ENCODE results near the gene GPR137B. TPM values are rescaled to one million over a fixed set of nuclear protein-coding genes. Genes with fewer than 3 reads are reported as not detected.

The GPR137B gene
- total RNA-seq, 1 experiment from 2014 or later: 11.4 TPM

DNA sequence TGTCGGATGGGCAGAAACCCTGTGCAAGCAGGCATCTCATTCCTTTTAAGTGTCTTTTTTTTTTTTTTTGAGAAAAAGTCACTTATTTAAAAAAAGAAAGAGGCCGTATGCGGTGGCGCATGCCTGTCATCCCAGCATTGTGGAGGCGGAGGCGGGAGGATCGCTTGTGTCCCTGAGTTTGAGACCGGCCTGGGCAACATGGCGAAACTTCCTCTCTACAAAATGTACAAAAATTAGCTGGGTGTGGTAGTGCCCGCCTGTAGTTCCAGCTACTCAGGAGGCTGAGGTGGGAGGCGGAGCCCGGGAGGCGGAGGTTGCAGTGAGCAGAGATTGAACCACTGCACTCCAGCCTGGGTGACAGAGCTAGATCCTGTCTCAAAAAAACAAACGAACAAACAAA lies 1.7 kb downstream of the GPR137B start:
- Histone ChIP-seq H3K4me3 (replicated peaks in 1 of 2; ENCODE audit: low read depth in 1 of 2, low read length in 2 of 2) (no peak overlapping the region), H3K9me3 (ENCODE audit: control insufficient read depth in 1 of 2, insufficient read depth in 1 of 2, low read depth in 1 of 2, low read length in 2 of 2) (no peaks in the 10 kb centered on the region), H3K27me3 (ENCODE audit: insufficient read depth, low read length) (0 out of 2 replicates have a peak, but pooled peaks cover 11% of the 10 kb centered on the region), H3K27ac (ENCODE audit: low read depth, low read length) (no peak overlapping the region), H4K20me1 (ENCODE audit: insufficient read depth) (no peaks in the 10 kb centered on the region), H3K4me2 (ENCODE audit: low read length) (peak overlapping the region; percentile 69; the same call in 1 of the 2 replicates), H2AFZ (ENCODE audit: low read depth, low read length, poor library complexity, severe bottlenecking) (no peak overlapping the region), H3K9me2 (ENCODE audit: insufficient read depth) (no peaks in the 10 kb centered on the region), H3K4me1 (ENCODE audit: control insufficient read depth in 1 of 2, insufficient read depth in 2 of 2, low read length in 2 of 2) (peaks cover 11 to 22% of the 10 kb centered on the region in 2 experiments), H3K79me2 (ENCODE audit: insufficient read depth, low read length) (no peaks in the 10 kb centered on the region), H3K36me3 (ENCODE audit: control insufficient read depth in 1 of 2, insufficient read depth in 2 of 2, low read length in 2 of 2) (no peaks in the 10 kb centered on the region), H3K9ac (ENCODE audit: low read length) (no peak overlapping the region)
- RAD21 ChIA-PET (ENCODE audit: low non-redundant PET in 1 of 2, low total read pairs in 2 of 2, uncharacterized antibody in 2 of 2, unreplicated experiment in 2 of 2): no interaction called here
- TF ChIP-seq POLR2A (IDR thresholded peaks at IDR 0.05; ENCODE audit: borderline replicate concordance, extremely low read depth, insufficient read depth, insufficient read length) (no peak), FOSL1 (IDR thresholded peaks at IDR 0.05; ENCODE audit: low read depth) (no peak), TCF7L2 (IDR thresholded peaks at IDR 0.05; ENCODE audit: borderline replicate concordance, extremely low read depth, insufficient read depth, insufficient read length) (no peak), ELF1 (IDR thresholded peaks at IDR 0.05; ENCODE audit: borderline replicate concordance, low read depth) (no peak), YY1 (IDR thresholded peaks at IDR 0.05; ENCODE audit: extremely low read depth, insufficient replicate concordance, low read depth, low read length) (no peak), JUND (IDR thresholded peaks at IDR 0.05) (no peak), EZH2 (IDR thresholded peaks at IDR 0.05) (no peak), SRF (IDR thresholded peaks at IDR 0.05; ENCODE audit: low read depth) (no peak), ZNF274 (IDR thresholded peaks at IDR 0.05; ENCODE audit: low read depth, low read length) (no peak), CEBPB (IDR thresholded peaks at IDR 0.05; ENCODE audit: low read depth) (no peak), ZFX (IDR thresholded peaks at IDR 0.05) (no peak), POLR2AphosphoS5 (IDR thresholded peaks at IDR 0.05; ENCODE audit: low read depth, low read length) (no peak), SP1 (IDR thresholded peaks at IDR 0.05; ENCODE audit: low read depth) (no peak), CBX3 (IDR thresholded peaks at IDR 0.05; ENCODE audit: low read depth) (no peak), RAD21 (IDR thresholded peaks at IDR 0.05; ENCODE audit: low read depth) (no peak), EZH2phosphoT487 (IDR thresholded peaks at IDR 0.05; ENCODE audit: borderline replicate concordance) (no peak)
- TF ChIP-seq, protein P1, sequence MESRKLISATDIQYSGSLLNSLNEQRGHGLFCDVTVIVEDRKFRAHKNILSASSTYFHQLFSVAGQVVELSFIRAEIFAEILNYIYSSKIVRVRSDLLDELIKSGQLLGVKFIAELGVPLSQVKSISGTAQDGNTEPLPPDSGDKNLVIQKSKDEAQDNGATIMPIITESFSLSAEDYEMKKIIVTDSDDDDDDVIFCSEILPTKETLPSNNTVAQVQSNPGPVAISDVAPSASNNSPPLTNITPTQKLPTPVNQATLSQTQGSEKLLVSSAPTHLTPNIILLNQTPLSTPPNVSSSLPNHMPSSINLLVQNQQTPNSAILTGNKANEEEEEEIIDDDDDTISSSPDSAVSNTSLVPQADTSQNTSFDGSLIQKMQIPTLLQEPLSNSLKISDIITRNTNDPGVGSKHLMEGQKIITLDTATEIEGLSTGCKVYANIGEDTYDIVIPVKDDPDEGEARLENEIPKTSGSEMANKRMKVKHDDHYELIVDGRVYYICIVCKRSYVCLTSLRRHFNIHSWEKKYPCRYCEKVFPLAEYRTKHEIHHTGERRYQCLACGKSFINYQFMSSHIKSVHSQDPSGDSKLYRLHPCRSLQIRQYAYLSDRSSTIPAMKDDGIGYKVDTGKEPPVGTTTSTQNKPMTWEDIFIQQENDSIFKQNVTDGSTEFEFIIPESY (IDR thresholded peaks at IDR 0.05; ENCODE audit: extremely low read depth, insufficient replicate concordance, low read length): no peak
- TF ChIP-seq, protein P2, sequence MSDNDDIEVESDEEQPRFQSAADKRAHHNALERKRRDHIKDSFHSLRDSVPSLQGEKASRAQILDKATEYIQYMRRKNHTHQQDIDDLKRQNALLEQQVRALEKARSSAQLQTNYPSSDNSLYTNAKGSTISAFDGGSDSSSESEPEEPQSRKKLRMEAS (IDR thresholded peaks at IDR 0.05): no peak
- no peak for ATAC-seq
- POLR2A ChIA-PET: no interaction called here
- DNase-seq (ENCODE audit: low read depth, low spot score): no peak
- BruUV-seq (replicated peaks): no TSS peak
- intact Hi-C loops (cut with micrococcal nuclease): loop anchor here (10.0 kb wide), 1 partner anchor 141 kb away; the partner anchor contains the start of gene ERO1B
- CTCF ChIA-PET: no interaction called here

Measured in HCT116 (cell line).